HG03159 (cell line): ENCODE measurements around the gene KCNK6.

Source experiments
- ATAC-seq: cut with Tn5 transposase; IDR thresholded peaks from one replicate; pipeline ENCODE4 v1.9.1; 2021; ENCODE audit warnings: mild to moderate bottlenecking, moderate library complexity; ENCODE audit not compliant: unreplicated experiment

The KCNK6 gene

DNA sequence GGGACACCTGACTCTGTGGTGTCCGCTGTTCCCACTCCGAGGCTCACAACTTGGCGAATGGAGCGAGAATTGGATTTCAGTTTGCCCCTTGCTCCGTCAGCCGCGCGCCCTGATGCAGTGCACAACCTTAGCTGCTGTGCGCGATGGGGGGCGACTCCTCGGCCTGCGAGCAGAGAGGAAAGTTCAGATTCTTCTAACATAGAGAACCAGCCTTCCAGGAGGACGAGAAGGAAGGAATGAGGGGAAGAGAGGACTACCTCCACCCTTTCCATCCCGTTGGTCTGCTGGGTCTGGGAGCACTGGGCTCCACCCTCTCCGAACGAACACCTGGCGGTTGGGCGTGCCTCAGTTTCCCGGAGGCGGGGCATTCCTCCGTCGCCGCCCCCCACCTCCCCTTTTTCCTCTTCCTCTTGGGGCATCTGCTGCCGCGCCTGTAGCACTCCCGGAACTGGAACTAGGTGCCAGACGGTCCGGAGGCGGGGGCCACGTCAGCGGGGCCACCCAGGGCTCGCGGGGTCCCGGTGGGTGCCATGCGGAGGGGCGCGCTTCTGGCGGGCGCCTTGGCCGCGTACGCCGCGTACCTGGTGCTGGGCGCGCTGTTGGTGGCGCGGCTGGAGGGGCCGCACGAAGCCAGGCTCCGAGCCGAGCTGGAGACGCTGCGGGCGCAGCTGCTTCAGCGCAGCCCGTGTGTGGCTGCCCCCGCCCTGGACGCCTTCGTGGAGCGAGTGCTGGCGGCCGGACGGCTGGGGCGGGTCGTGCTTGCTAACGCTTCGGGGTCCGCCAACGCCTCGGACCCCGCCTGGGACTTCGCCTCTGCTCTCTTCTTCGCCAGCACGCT lies at the start of gene KCNK6:
Gene KCNK6 (plus strand): TSS at position 425 of the 838 bp plus-strand sequence. CDS start 106 bp downstream, at position 531.
- no peak for ATAC-seq

DNA sequence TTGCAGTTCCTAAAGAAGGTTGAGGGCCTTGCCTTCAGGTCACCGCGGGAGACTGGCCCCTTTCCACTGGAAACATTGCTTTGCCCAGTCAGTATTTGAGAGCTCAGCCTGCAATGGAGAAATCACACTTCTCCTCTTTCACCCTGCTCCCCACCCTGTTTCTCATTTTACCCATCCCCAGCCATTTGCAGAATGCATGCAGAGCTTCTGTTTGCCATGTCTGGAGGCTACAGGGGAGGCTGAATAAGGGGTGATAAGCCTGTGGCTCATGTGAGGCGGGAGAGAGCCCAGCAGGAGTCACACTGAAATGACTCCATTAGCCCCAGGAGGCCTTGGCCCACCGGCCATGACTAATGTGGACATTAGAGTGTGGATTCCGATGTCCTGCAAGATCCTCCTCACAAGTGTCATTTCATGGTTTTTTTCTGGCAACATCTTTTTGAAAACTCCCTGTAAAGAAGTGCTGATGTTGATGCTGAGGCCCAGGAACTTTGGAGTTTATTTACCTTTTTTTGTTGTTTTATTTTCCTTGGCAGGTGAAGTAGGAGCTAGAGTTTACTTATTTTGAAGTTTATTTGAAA lies 49.0 kb upstream of the KCNK6 start:
- no peak for ATAC-seq

DNA sequence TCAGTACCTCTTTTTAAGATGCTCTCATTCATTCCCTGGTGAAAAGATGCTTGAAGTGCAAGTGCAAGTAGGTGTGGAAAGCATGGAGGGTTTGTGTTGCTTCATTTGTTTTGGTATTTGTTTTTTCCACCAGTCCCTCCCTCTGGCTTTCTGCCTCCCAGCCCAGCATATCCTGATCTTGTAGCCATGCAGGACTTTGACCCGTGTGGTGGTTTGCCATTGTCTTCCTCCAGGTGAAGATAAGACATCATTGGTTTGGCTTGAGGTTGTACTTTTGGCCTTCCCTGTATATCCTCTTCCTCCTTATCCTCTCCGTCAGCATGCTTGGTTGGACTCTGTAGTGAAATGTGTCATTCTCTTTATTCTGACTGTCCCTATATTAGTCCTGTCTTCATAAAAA lies 46.1 kb upstream of the KCNK6 start:
- no peak for ATAC-seq

DNA sequence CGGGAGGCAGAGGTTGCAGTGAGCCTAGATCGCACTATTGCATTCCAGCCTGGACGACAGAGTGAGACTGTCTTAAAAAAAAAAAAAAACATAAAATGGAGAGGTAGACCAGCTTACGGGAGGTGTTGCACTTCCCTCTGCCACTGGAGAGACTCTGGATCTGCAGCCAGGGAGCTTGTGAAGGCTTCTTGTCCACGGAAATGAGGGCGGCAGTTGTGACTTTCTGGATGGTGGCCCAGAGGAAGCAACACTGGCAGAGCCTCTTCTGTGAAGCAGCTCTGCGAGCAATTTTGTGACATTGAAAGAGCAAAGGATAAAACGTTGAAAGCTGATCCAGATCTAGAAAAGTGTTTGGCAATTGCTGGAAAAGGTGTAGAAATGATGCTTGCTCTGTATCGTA lies 44.9 kb upstream of the KCNK6 start:
- ATAC-seq, result no peak

DNA sequence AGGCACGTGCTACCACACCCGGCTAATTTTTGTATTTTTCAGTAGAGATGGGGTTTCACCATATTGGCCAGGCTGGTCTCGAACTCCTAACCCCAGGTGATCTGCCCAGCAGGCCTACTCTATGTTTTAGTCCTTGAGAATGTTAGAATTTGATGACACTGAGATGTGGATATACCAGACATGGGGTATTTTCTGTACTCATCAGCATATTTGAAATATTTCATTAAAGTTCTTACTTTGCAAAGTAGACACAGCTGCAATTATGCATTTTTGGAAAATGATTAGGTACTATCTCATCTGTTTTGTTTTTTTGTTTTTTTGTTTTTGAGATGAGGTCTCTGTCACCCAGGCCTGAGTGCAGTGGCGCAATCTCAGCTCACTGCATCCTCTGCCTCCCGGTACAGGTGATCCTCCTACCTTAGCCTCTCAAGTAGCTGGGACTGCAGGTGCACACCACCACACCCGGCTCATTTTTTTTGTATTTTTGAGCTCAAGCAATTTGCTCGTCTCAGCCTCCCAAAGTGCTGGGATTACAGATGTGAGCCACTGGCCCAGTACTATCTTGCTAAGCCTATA lies 42.6 kb upstream of the KCNK6 start:
- ATAC-seq, result no peak

GRCh38 chr19:38277549-38277948 lies 42.1 kb upstream of the KCNK6 start:
- no peak for ATAC-seq

DNA sequence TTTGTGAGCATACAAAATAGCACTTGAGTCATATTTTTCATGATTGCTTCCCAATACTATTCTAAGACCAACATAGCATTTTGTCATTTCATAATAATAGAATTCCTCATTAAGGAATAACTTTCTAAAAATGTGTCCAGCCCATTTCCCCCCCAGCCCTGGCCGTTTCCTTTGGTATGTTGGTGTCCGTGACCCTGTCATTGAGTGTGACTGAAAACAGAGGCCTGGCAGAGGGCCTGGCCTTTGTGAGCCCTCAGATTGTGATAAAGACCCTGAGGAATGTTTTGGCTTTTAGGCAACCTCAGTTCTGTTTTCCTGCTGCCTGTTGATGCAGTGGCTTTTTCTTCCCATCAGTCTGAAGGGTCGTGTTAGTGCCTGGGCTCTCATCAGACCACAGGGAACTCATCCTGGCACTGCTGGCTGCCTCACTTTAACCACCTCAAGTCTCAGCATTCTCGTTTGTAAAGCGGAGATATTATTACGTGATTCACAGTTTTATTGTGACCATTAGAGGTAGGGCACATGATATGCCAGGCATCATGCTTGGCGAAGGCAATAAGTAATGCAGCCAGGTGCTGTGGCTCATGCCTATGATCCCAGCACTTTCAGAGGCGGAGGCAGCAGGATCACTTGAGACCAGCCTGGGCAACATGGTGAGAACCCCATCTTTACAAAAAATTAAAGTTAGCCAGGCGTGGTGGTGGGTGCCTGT lies 41.5 kb upstream of the KCNK6 start:
- no peak for ATAC-seq

DNA sequence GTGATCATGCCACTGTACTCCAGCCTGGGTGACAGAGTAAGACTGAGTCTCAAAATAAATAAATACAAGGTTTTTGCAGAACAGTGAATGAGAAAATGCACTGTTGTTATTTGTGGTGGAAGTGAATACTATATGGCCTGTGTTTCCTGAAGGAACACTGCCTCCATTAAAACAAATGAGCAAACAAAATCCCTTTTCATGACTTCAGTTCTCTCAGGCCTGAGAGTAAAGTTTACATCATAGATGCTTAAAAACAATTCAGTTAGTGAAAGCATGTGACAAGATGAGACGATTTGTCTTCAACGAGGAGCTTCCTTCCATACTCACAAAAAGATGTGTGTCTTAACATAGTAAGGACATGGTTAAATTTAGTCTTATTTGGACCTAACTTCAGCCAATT lies 40.9 kb upstream of the KCNK6 start:
- no peak for ATAC-seq

DNA sequence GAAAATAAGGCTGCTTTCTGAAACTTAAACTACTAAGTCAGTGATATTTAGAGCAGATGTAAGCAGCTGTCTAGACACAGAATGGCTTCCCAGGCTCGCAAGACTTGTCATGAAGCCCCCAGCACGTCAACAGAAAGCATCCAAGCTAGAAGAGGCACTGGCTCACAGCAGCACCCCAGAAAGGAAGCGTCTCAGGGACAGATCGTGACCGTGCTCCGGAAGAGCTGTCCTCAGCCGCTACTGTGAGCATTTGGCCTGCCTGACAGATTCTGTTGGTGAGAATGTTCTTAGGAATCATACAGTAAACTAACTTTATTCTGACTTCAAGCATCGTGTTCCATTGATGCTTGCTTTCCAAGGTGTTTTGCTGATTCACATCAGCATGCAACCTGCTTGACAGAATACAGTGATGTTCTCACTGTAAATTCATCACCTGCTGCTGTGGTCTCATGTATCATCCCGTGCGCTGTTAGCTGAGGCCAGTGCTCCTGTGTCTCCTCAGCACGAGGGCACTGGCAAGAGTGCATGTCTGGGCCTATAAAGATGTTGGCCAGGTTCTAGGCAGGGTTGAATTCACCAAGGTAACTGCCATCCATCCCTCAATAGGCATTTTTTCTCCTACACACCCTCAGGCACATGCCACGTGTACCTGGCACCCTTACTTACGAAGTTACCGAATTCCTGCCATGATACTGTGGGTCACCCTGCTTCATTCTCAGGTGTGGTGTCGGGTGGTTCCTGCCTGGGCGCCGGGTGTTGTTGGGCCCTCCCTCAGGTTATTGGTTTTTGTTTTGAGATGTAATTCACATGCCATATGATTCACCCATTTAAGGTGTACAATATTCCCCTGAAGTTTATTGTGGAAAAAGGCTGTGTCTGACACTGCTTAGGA lies 39.4 kb upstream of the KCNK6 start:
- no peak for ATAC-seq

DNA sequence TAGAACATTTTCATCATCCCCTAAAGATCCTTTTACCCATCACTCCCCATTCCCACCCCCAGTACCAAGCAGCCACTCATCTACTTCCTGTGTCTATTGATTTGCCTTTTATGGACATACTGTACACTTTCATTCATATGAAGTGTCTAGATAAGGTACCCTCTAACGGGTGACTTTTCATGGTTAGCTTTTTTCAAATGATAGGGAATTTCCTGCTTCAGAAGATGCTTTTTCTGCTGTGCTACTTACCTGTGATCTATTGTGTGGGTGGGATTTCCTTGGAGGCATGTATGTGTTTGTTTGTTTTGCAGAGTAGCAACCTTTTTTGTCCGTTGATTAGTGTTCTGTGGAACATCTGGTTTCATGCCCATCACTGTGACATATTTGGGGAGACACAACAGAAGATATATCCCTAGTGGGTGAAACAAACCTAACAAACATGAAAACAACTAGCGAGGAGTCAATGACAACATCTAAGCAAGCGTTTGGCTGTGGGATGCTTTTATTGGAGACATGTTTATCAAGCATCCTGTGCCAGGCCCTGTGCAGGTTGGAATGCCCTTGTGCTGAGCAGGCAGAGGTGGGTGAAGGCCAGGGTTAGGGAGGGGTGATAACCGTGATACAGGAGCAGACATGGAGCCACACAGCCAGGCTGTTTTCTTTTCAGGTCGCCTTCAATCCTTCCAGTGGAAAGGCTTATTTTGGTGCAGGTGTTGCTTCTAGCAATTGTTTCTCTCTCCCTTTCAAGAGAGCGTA lies 37.7 kb upstream of the KCNK6 start:
- ATAC-seq, result no peak

- ATAC-seq, result no peak
These were observed 36.4 kb upstream of the KCNK6 start for GRCh38 chr19:38283271-38283670.

DNA sequence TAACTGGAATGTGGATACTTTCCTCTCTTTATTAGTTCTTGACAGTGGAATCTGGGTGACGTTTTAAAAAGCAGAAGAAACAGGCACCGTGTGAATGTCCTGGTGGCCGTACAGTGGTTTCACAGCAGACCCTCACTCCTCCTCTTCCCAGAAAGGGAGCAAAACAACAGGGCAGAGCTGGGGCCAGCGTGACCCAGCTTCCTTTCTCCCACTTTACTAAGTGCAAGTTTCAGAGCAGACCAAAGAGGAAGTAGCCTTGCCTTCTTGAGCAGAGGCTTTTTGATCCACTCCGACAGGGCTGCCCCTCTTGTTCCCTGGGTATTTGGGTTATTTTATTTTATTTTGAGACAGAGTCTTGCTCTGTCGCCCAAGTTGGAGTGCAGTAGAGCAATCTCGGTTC lies 35.2 kb upstream of the KCNK6 start:
- ATAC-seq, result no peak

DNA sequence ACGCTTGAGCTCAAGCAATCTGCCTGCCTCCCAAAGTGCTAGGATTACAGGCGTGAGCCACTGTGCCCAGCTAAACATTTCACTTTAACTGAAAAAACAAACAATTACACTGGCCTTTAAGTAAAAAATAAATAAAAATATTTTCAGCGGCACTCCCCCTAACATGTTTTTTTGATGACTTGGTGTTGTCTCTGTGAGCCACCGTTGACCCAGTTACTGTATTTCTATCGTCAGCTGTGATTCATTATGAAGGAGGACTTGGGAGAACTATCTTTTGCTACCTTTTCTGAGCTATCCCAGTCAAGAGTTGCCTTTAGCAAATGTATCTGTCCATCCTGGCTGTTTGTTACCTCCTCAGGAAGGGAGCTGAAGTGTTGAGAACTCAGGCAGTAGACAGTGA lies 34.1 kb upstream of the KCNK6 start:
- ATAC-seq, result no peak

DNA sequence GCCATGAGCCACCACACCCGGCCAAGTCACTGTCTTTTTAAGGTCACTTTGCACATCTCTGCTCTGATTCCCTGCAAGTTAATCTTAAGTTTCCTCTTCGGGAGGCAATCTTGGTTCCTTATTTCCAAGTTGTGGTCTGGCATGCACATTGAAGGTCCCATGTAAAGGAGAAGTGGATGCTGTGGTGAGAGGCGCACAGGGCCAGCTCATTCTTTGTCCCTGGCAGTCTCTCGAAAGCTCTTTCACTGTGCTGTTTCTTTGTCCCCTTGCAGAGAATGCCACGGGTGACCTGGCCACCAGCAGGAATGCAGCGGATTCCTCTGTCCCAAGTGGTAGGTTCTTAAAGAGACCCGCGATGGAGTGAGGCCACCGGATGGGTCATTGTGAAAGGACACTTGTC lies 32.0 kb upstream of the KCNK6 start:
- ATAC-seq, result no peak

DNA sequence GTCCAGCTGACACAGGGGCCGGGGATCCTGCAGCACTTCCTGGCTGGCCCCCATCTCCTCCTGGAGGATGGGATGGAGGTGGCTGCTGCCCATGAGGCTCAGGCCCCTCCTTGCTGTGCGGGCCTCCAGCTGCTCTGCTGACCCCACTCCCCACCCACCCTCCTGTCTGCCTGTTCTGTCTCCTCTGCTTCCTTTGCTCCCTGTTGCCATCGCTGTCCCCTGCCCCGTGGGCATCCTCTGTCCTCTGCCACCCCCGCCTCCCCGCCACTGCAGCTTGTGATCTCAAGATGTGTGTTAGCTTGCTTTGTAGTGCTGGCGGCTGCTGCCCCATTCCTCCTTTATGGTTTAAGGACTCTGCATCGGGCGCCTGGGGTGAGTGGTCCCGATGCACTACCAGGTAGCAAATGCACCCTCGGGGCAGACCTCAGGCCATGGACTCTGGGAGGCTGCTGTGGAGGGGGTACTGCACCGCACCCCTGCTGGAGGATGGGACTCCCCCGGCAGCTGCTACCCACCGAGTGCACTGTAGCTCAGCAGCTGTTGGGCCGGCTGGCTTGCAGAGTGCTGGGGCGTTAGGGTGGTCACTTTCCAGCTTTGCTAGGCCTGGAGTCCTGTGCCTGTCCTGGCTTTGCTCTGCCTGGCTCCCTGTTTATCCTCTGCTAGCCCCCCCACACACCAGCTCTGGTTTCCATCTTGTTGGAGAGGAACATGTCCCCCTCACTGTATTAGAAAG lies 31.4 kb upstream of the KCNK6 start:
- no peak for ATAC-seq

DNA sequence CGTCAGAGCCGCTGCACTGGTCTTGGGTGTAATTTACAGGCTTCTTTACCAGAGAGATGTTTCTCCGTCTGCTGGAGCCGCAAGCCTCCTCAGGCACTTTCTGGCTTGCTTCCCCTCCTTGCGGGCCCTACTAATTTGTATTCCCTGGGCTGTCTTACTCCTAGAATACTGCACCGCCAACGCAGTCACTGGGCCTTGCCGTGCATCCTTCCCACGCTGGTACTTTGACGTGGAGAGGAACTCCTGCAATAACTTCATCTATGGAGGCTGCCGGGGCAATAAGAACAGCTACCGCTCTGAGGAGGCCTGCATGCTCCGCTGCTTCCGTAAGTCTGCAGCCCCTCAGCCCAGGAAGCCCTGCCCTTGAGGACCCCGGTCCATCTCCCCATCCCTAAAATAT lies 29.7 kb upstream of the KCNK6 start:
- no peak for ATAC-seq

DNA sequence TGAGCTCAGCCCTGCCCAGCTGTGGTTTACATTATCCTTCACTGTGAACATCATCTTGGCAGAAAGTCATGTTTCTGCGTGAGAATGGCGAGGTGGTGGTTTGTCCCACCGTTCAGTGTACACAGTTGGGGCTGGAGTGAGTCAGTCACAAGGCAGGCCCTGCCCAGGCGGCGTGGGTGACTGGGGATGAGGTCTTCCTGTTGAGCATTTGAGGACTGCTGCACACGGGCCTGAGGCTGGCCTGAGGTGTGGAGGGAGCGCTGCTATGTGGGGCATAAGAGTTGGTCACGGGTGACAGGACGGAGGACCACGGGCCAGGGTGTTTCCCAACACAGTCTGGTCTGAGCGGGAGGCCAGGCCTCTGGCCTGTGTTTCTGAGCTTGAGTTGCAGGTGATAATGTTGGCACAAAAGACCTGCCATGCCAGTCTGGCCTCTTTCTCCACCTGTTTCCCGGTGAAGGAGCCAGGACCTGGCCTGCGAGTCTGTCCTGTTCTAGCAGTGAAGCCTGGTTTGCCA lies 29.0 kb upstream of the KCNK6 start:
- ATAC-seq, result no peak

- no peak for ATAC-seq
These were observed 27.8 kb upstream of the KCNK6 start for GRCh38 chr19:38291855-38292254.

- no peak for ATAC-seq
These were observed 26.4 kb upstream of the KCNK6 start for GRCh38 chr19:38293281-38293680.
